Measurements from ENCODE around the gene TXNDC5. TPM values are rescaled to one million over a fixed set of nuclear protein-coding genes. Genes with fewer than 3 reads are reported as not detected.
A peak's percentile ranks its signal among the peaks of the same experiment; 100 is the strongest.

TXNDC5 gene
- total and polyA plus RNA-seq, 10 donors: 25.9 to 645 (median 194) TPM

DNA sequence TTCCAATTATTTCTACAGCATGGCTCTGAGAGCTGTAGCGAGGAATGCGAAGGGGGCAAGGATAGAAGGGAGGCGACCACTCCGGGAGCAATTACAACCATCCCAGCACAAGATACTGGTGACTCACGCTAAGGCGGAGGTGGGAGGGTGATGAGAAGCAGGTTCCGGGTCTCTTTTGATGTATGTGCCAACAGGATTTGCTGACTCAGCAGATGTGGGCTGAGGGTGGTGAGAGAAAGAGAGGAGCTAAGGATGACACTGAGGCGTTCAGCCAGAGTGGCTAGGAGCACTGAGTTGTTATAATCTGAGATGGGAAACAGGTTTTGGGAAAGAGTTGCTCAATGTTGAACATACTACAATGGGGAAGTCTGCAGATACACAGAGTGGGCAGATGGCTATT, 9.3 kb upstream of the TXNDC5 start:
- peaks cover 0 to 20% (median 0%) of the 10 kb centered on the region in 6 donors for H3K4me1 ChIP-seq
- H3K27ac ChIP-seq: no peak overlapping the region
- no peak overlapping the region for H3K4me3 ChIP-seq
- H3K36me3 ChIP-seq: no peaks in the 10 kb centered on the region
- WGBS, 5 donors: 60 to 85% (median 71%) methylated on average over 8 of the region's 8 CpGs
- TF ChIP-seq CTCF (IDR thresholded peaks at IDR 0.05 in 8 of 11, conservative IDR thresholded peaks at IDR 0.05 in 3 of 11) (no peak), POLR2A (IDR thresholded peaks at IDR 0.05) (no peak), POLR2AphosphoS5 (IDR thresholded peaks at IDR 0.05) (no peak)
- no peaks in the 10 kb centered on the region for H3K27me3 ChIP-seq (replicated peaks in 1 of 7)
- intact Hi-C loops (cut with DNase I; ENCODE audit: low total_unique reads): no loop called here
- DNase-seq: no peak
- H3K9me3 ChIP-seq: peaks cover 0 to 9% (median 3%) of the 10 kb centered on the region in 8 donors

- intact Hi-C loops (cut with DNase I; ENCODE audit: low total_unique reads): no loop called here
- Histone ChIP-seq H3K4me1 (peaks cover 0 to 29% (median 0%) of the 10 kb centered on the region in 6 donors), H3K4me3 (no peak overlapping the region), H3K27ac (peak overlapping the region in 3 of 8 donors; percentile 52 to 71 (median 66)), H3K9me3 (no peaks in the 10 kb centered on the region), H3K36me3 (no peaks in the 10 kb centered on the region), H3K27me3 (replicated peaks in 1 of 7) (no peaks in the 10 kb centered on the region)
- DNase-seq: no peak
- WGBS, 5 donors: 91 to 94% (median 92%) methylated on average over 4 of the region's 4 CpGs
- no peak for TF ChIP-seq POLR2A (IDR thresholded peaks at IDR 0.05)
- TF ChIP-seq POLR2AphosphoS5 (IDR thresholded peaks at IDR 0.05): no peak
- TF ChIP-seq CTCF (IDR thresholded peaks at IDR 0.05 in 8 of 11, conservative IDR thresholded peaks at IDR 0.05 in 3 of 11): no peak
Measured at GRCh38 chr6:7918403-7918802, 7.8 kb upstream of the TXNDC5 start.

DNA sequence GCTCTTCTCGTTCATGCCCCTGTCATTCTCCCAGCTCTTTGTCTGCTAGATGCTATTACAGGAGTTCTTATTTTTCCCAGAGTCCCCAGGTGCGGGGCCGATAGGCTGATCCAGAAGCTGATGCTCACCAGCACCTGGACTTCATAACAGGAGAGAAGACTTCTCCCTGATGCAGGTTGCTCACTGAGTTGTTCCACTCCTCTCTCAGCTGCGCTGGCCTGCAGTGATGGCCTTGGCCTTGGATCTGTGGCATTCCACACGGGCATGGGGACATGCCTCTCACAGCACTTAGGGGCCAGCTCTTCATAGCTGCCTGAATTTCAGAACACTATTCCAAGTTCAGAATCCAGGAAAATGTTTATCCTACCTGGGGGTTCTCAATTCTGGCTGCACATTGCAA, 7.1 kb upstream of the TXNDC5 start:
- intact Hi-C loops (cut with DNase I; ENCODE audit: low total_unique reads): no loop called here
- 71 to 84% (median 82%) methylated on average over 4 to 5 of the region's 5 CpGs for WGBS, 5 donors
- no peak for DNase-seq

DNA sequence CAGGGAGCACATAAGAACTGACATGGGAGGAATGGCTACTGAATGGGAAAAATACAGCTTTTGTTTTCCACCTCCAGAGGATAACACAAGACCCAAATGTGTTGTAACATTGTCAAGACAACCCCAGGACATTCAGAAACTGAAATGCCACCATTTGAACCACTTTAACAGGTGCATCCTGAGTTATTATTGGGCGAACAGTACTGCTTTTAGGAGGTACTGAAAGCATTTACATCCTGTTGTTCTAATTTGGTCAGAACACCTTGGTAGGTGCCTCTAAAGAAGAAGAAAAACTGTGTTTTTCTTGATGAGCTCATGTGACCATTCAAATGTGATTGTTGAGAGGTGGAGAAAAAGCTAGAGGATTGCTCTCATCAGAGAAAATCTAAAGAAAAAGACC, 6.4 kb upstream of the TXNDC5 start:
- peaks cover 0 to 29% (median 0%) of the 10 kb centered on the region in 6 donors for H3K4me1 ChIP-seq
- no peaks in the 10 kb centered on the region for H3K36me3 ChIP-seq
- 38 to 62% (median 55%) methylated on average over 1 of the region's 1 CpG for WGBS, 5 donors
- DNase-seq: no peak
- TF ChIP-seq POLR2A (IDR thresholded peaks at IDR 0.05) (no peak), POLR2AphosphoS5 (IDR thresholded peaks at IDR 0.05) (no peak), CTCF (IDR thresholded peaks at IDR 0.05 in 8 of 11, conservative IDR thresholded peaks at IDR 0.05 in 3 of 11) (no peak)
- intact Hi-C loops (cut with DNase I; ENCODE audit: low total_unique reads): no loop called here
- H3K27ac ChIP-seq: peak overlapping the region in 6 of 8 donors; percentile 21 to 71 (median 56)
- H3K27me3 ChIP-seq (replicated peaks in 1 of 7): no peaks in the 10 kb centered on the region
- H3K9me3 ChIP-seq: no peaks in the 10 kb centered on the region
- no peak overlapping the region for H3K4me3 ChIP-seq

More for the DNA sequence above, 7.1 kb upstream of the TXNDC5 start:
- Histone ChIP-seq H3K4me1 (peaks cover 0 to 29% (median 0%) of the 10 kb centered on the region in 6 donors), H3K9me3 (no peaks in the 10 kb centered on the region), H3K27ac (peak overlapping the region in 6 of 8 donors; percentile 21 to 71 (median 52)), H3K4me3 (no peak overlapping the region), H3K27me3 (replicated peaks in 1 of 7) (no peaks in the 10 kb centered on the region), H3K36me3 (no peaks in the 10 kb centered on the region)
- TF ChIP-seq POLR2A (IDR thresholded peaks at IDR 0.05): no peak
- TF ChIP-seq CTCF (IDR thresholded peaks at IDR 0.05 in 8 of 11, conservative IDR thresholded peaks at IDR 0.05 in 3 of 11): no peak
- no peak for TF ChIP-seq POLR2AphosphoS5 (IDR thresholded peaks at IDR 0.05)

Measured in spleen (tissue), 11 donors.